RWPE2 (cell line): ENCODE results near the gene GALNT18.

Source experiments
- ATAC-seq: fragments of 200-7000 bp; cut with Tn5 transposase; 3 replicates; pipeline ENCODE4 v1.9.1; 2021; ENCODE audit warnings: low read depth
- DNase-seq: peaks from one replicate; pipeline ENCODE4 v3.0.0-alpha.2; 2020; ENCODE audit warnings: low spot score
- H3K27ac ChIP-seq: fragments of 450-650 bp; 2 replicates; pipeline ENCODE4 v1.5.1; 2017; ENCODE audit warnings: mild to moderate bottlenecking; ENCODE audit not compliant: poor library complexity, severe bottlenecking
- H3K27me3 ChIP-seq: fragments of 250-450 bp; sonication (Bioruptor Pico); 2 replicates; pipeline ENCODE4 v1.5.1; 2021; ENCODE audit warnings: mild to moderate bottlenecking, moderate library complexity; ENCODE audit not compliant: insufficient read depth, poor library complexity, severe bottlenecking
- H3K36me3 ChIP-seq: fragments of 250-450 bp; sonication (Bioruptor Pico); 2 replicates; pipeline ENCODE4 v1.5.1; 2020; ENCODE audit warnings: low read depth, mild to moderate bottlenecking, moderate library complexity
- H3K4me1 ChIP-seq: fragments of 250-450 bp; sonication (Bioruptor Pico); 2 replicates; pipeline ENCODE4 v1.5.1; 2021; ENCODE audit warnings: mild to moderate bottlenecking, moderate library complexity; ENCODE audit not compliant: insufficient read depth, poor library complexity, severe bottlenecking
- H3K4me3 ChIP-seq: fragments of 250-450 bp; sonication (Bioruptor Pico); 2 replicates; pipeline ENCODE4 v1.5.1; 2021; ENCODE audit warnings: mild to moderate bottlenecking, moderate library complexity; ENCODE audit not compliant: severe bottlenecking
- H3K9me3 ChIP-seq: fragments of 250-450 bp; sonication (Bioruptor Pico); 2 replicates; pipeline ENCODE4 v1.5.1; 2021; ENCODE audit warnings: mild to moderate bottlenecking, moderate library complexity; ENCODE audit not compliant: severe bottlenecking
- CTCF ChIP-seq: fragments of 450-650 bp; IDR thresholded peaks from one replicate; pipeline ENCODE4 v1.5.1; 2017; ENCODE audit warnings: mild to moderate bottlenecking, moderate library complexity; ENCODE audit not compliant: poor library complexity, severe bottlenecking

Gene GALNT18

GRCh38 chr11:11583801-11584529 is 37.8 kb downstream of the GALNT18 start:
- Histone ChIP-seq H3K27me3 (no peaks in the 10 kb centered on the region), H3K9me3 (no peaks in the 10 kb centered on the region), H3K4me1 (peaks cover 35% of the 10 kb centered on the region), H3K36me3 (no peaks in the 10 kb centered on the region), H3K4me3 (no peak overlapping the region), H3K27ac (peak overlapping the region; percentile 93)
- DNase-seq (no peak), ATAC-seq (no peak)
- no peak for TF ChIP-seq CTCF

- H3K9me3 ChIP-seq = no peaks in the 10 kb centered on the region
- H3K4me1 ChIP-seq = peaks cover 32% of the 10 kb centered on the region
- H3K4me3 ChIP-seq = no peak overlapping the region
- TF ChIP-seq CTCF = no peak
- ATAC-seq (no peak), DNase-seq (no peak)
- no peaks in the 10 kb centered on the region for H3K27me3 ChIP-seq
- H3K27ac ChIP-seq = no peak overlapping the region
- no peaks in the 10 kb centered on the region for H3K36me3 ChIP-seq
Observed at GRCh38 chr11:11582011-11582701, 39.6 kb downstream of the GALNT18 start.

- no peak for ATAC-seq
- no peak for TF ChIP-seq CTCF
- Histone ChIP-seq H3K4me1 (peaks cover 34% of the 10 kb centered on the region), H3K36me3 (no peaks in the 10 kb centered on the region), H3K9me3 (no peaks in the 10 kb centered on the region), H3K27ac (no peak overlapping the region), H3K27me3 (no peaks in the 10 kb centered on the region), H3K4me3 (no peak overlapping the region)
- no peak for DNase-seq
Observed at GRCh38 chr11:11581481-11581880, 40.3 kb downstream of the GALNT18 start.

- Histone ChIP-seq H3K4me1 (peaks cover 34% of the 10 kb centered on the region), H3K36me3 (no peaks in the 10 kb centered on the region), H3K4me3 (no peak overlapping the region), H3K27me3 (no peaks in the 10 kb centered on the region), H3K27ac (no peak overlapping the region), H3K9me3 (no peaks in the 10 kb centered on the region)
- TF ChIP-seq CTCF = no peak
- DNase-seq = no peak
- no peak for ATAC-seq
Observed at GRCh38 chr11:11580841-11581411, 40.9 kb downstream of the GALNT18 start.

- Histone ChIP-seq H3K9me3 (no peaks in the 10 kb centered on the region), H3K36me3 (no peaks in the 10 kb centered on the region), H3K27me3 (no peaks in the 10 kb centered on the region), H3K4me3 (no peak overlapping the region), H3K27ac (no peak overlapping the region), H3K4me1 (peaks cover 28% of the 10 kb centered on the region)
- no peak for TF ChIP-seq CTCF
- ATAC-seq (no peak), DNase-seq (no peak)
Observed at GRCh38 chr11:11580012-11580411, 41.8 kb downstream of the GALNT18 start.
